Measurements from ENCODE around the gene GPR27. TPM values are rescaled to one million over a fixed set of nuclear protein-coding genes. Genes with fewer than 3 reads are reported as not detected.

GPR27 gene
- total RNA-seq, 1 donor: 5.1 TPM

DNA sequence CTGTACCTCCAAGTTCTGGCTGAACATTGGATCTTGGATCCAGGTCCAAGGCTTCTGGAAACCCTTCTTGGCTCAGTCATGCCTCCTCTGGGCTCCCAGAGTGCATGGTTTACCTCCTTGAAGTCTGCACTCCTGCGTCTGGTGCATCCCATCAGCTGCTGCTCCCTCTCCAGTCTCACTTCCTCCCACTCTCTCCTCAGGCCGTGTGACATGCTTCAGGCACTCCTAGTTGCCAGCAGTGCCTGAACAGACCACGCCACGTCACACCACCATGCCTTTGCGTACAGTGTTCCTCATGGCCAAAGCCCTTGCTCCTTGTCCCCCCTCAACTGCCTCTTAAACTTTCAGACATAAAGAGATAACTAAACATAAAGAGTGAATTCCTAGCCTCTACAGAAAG lies 5.7 kb downstream of the GPR27 start:
- no peak overlapping the region for H3K4me3 ChIP-seq (ENCODE audit: low read length)
- no peaks in the 10 kb centered on the region for H3K9me3 ChIP-seq (ENCODE audit: low read depth, low read length)
- H3K4me1 ChIP-seq (ENCODE audit: insufficient read depth, low read length): peaks cover 27% of the 10 kb centered on the region
- H3K27me3 ChIP-seq (ENCODE audit: insufficient read depth, low read length): no peaks in the 10 kb centered on the region

DNA sequence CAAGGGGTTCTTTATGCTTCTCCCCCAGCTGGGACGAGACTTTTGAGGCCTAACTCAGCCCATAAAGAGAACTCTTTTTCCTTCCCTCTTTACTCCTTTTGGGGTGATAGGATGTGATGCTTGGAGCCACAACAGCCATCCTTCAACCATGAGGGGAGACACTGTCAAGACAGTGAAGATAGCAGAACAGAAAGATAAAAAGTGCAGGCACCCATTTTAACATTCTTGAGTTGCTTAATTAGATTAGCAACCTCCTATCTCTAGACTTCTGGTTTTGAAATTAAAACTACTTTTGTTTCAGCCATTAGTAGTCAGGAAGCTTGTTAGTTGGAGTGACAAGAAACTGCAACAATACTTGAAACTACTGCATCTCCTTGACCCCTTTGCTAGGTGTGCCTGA lies 6.5 kb downstream of the GPR27 start:
- Histone ChIP-seq H3K4me1 (ENCODE audit: insufficient read depth, low read length) (peaks cover 23% of the 10 kb centered on the region), H3K4me3 (ENCODE audit: low read length) (no peak overlapping the region), H3K27me3 (ENCODE audit: insufficient read depth, low read length) (no peaks in the 10 kb centered on the region)

GRCh38 chr3:71763426-71763825 lies 9.8 kb downstream of the GPR27 start:
- H3K4me1 ChIP-seq (ENCODE audit: insufficient read depth, low read length): peaks cover 16% of the 10 kb centered on the region
- no peaks in the 10 kb centered on the region for H3K9me3 ChIP-seq (ENCODE audit: low read depth, low read length)
- no peak overlapping the region for H3K4me3 ChIP-seq (ENCODE audit: low read length)
- no peaks in the 10 kb centered on the region for H3K27me3 ChIP-seq (ENCODE audit: insufficient read depth, low read length)

More for the DNA sequence above, 6.5 kb downstream of the GPR27 start:
- no peaks in the 10 kb centered on the region for H3K9me3 ChIP-seq (ENCODE audit: low read depth, low read length)

- peaks cover 19% of the 10 kb centered on the region for H3K4me1 ChIP-seq (ENCODE audit: insufficient read depth, low read length)
- H3K9me3 ChIP-seq (ENCODE audit: low read depth, low read length): no peaks in the 10 kb centered on the region
These were observed 17.5 kb downstream of the GPR27 start for GRCh38 chr3:71771126-71771525.

DNA sequence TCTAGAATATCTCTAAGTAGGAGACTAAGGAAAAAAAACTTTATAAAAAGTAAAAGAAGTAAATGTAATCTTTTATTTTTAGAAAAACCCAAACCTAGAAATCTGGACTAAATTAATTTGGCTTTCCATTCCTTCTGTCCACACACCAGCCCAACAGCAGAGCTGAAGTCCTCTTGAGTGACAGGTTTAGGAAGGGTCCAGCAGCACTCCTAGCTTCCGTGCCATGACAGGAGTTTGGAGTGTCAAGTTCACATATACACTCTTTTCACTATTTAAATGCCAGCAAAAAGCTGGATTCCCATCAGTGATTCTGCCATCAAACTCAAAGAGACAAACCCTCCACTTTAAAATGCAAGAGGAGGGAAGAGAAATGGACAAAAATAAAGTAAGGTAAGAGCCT lies 18.2 kb downstream of the GPR27 start:
- peaks cover 19% of the 10 kb centered on the region for H3K4me1 ChIP-seq (ENCODE audit: insufficient read depth, low read length)
- no peak overlapping the region for H3K4me3 ChIP-seq (ENCODE audit: low read length)
- no peaks in the 10 kb centered on the region for H3K9me3 ChIP-seq (ENCODE audit: low read depth, low read length)
- H3K27me3 ChIP-seq (ENCODE audit: insufficient read depth, low read length): no peaks in the 10 kb centered on the region

More at GRCh38 chr3:71771126-71771525, 17.5 kb downstream of the GPR27 start:
- Histone ChIP-seq H3K4me3 (ENCODE audit: low read length) (no peak overlapping the region), H3K27me3 (ENCODE audit: insufficient read depth, low read length) (no peaks in the 10 kb centered on the region)

DNA sequence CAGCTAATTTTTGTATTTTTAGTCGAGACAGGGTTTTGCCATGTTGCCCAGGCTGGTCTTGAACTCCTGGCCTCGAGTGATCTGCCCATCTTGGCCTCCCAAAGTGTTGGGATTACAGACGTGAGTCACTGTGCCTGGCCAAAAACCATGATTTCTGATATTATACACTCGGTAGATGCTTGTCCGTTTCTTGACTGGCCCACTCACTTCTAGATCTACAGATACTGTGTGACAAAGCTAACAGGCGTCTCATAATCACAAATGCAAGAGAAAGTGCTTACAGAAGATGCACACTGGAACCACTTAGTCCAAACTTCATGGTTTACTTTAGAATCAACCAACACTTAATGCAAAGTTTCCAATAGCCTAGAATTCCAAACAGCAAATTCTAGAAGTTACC lies 22.9 kb downstream of the GPR27 start:
- no peak overlapping the region for H3K4me3 ChIP-seq (ENCODE audit: low read length)
- H3K4me1 ChIP-seq (ENCODE audit: insufficient read depth, low read length): peaks cover 47% of the 10 kb centered on the region
- no peaks in the 10 kb centered on the region for H3K9me3 ChIP-seq (ENCODE audit: low read depth, low read length)
- H3K27me3 ChIP-seq (ENCODE audit: insufficient read depth, low read length): peaks cover 3% of the 10 kb centered on the region

DNA sequence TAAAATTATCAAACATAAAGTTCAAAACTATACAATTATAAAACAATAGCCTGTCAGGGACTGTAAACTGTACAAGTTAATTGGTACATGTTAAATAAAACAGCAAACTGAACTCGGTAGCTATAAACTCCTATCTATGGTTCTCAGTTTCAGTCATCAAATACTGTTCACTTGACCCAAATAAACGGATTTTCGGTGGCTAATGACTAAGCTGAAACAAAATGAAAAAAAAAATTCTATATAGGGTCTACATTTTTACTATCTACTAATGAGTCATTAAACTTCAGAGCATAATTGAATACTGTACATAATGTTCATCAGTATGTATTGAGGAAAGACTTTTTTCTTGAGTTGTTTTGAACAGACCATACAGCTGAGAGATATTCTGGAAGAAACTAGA lies 24.7 kb downstream of the GPR27 start:
- Histone ChIP-seq H3K27me3 (ENCODE audit: insufficient read depth, low read length) (peaks cover 12% of the 10 kb centered on the region), H3K9me3 (ENCODE audit: low read depth, low read length) (no peaks in the 10 kb centered on the region), H3K4me1 (ENCODE audit: insufficient read depth, low read length) (peaks cover 48% of the 10 kb centered on the region), H3K4me3 (ENCODE audit: low read length) (no peak overlapping the region)

GRCh38 chr3:71779674-71780377 lies 26.2 kb downstream of the GPR27 start:
- H3K4me3 ChIP-seq (ENCODE audit: low read length): no peak overlapping the region
- peaks cover 22% of the 10 kb centered on the region for H3K27me3 ChIP-seq (ENCODE audit: insufficient read depth, low read length)

DNA sequence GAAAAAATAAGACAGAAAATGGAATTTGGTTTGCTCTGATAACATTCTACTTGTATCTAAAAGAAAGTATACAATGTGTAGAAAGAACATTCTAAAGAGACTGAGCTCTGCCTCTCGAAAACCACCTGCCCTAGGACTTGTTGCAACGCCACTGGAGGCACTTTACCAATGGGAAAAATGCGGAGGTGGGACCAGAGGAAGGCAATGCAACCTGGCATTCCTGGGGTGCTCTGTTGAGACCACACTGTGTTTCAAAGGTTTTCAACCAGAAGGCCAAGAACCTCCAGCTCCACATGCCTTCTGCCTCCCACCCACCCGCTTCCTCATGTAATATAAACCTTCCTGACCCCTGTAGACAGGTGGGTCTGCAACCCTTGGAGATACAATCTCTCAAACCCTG lies 26.8 kb downstream of the GPR27 start:
- H3K4me3 ChIP-seq (ENCODE audit: low read length): no peak overlapping the region
- no peaks in the 10 kb centered on the region for H3K9me3 ChIP-seq (ENCODE audit: low read depth, low read length)
- H3K4me1 ChIP-seq (ENCODE audit: insufficient read depth, low read length): peaks cover 45% of the 10 kb centered on the region
- H3K27me3 ChIP-seq (ENCODE audit: insufficient read depth, low read length): peaks cover 22% of the 10 kb centered on the region

More at GRCh38 chr3:71779674-71780377, 26.2 kb downstream of the GPR27 start:
- no peaks in the 10 kb centered on the region for H3K9me3 ChIP-seq (ENCODE audit: low read depth, low read length)
- peaks cover 47% of the 10 kb centered on the region for H3K4me1 ChIP-seq (ENCODE audit: insufficient read depth, low read length)

DNA sequence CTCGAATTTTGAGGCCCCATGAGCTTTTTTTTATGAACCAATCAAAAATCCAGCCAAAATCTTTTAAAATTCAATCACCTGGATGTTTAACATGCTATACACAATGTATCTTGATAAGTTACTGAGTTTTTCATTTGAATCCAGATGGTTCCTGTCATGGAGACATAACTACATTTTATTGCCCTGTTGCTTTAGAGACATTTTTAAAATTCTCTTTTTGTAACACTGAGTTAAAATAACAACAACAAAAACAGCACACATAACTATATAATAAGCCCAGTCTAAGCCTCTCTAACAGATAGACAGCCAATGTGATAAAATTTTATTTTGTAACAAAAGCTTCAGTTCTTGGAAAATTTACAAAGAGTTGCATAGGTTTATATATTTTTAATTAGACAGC lies 29.5 kb downstream of the GPR27 start:
- Histone ChIP-seq H3K9me3 (ENCODE audit: low read depth, low read length) (no peaks in the 10 kb centered on the region), H3K4me3 (ENCODE audit: low read length) (peak overlapping the region; percentile 14), H3K27me3 (ENCODE audit: insufficient read depth, low read length) (peaks cover 28% of the 10 kb centered on the region), H3K4me1 (ENCODE audit: insufficient read depth, low read length) (peaks cover 45% of the 10 kb centered on the region)

GRCh38 chr3:71784201-71784913 lies 30.7 kb downstream of the GPR27 start:
- Histone ChIP-seq H3K27me3 (ENCODE audit: insufficient read depth, low read length) (peaks cover 25% of the 10 kb centered on the region), H3K9me3 (ENCODE audit: low read depth, low read length) (no peaks in the 10 kb centered on the region), H3K4me1 (ENCODE audit: insufficient read depth, low read length) (peaks cover 39% of the 10 kb centered on the region), H3K4me3 (ENCODE audit: low read length) (peak overlapping the region; percentile 61)

GRCh38 chr3:71784914-71785531 lies 31.4 kb downstream of the GPR27 start, which contains the start of gene PROK2:
TSS of gene PROK2 (minus strand) at chr3:71785148. CDS start at chr3:71785052, 96 bp downstream.
- Histone ChIP-seq H3K9me3 (ENCODE audit: low read depth, low read length) (no peaks in the 10 kb centered on the region), H3K4me1 (ENCODE audit: insufficient read depth, low read length) (peaks cover 32% of the 10 kb centered on the region), H3K27me3 (ENCODE audit: insufficient read depth, low read length) (peaks cover 25% of the 10 kb centered on the region), H3K4me3 (ENCODE audit: low read length) (peak within 1 kb of the TSS; percentile 61)

- Histone ChIP-seq H3K27me3 (ENCODE audit: insufficient read depth, low read length) (peaks cover 25% of the 10 kb centered on the region), H3K4me3 (ENCODE audit: low read length) (peak overlapping the region; percentile 61), H3K9me3 (ENCODE audit: low read depth, low read length) (no peaks in the 10 kb centered on the region), H3K4me1 (ENCODE audit: insufficient read depth, low read length) (peaks cover 26% of the 10 kb centered on the region)
These were observed 32.0 kb downstream of the GPR27 start for GRCh38 chr3:71785532-71786216.

DNA sequence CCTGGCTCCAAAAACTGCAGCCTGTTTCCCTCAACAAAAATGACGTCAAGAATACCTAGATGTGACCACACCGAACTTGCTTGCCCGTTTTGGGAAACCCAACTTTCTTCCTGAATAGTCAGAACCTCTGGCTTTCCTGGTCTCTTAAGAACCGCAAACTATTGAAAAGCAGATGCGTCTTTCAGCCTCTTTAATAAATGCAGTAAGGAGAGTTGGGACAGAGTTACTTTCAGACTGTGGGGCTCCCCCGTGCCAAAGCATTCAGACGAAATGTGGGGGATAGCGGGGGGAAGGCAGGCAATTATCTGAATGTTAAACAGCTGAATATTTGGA lies 32.5 kb downstream of the GPR27 start:
- no peak overlapping the region for H3K4me3 ChIP-seq (ENCODE audit: low read length)
- peaks cover 25% of the 10 kb centered on the region for H3K27me3 ChIP-seq (ENCODE audit: insufficient read depth, low read length)
- peaks cover 24% of the 10 kb centered on the region for H3K4me1 ChIP-seq (ENCODE audit: insufficient read depth, low read length)
- H3K9me3 ChIP-seq (ENCODE audit: low read depth, low read length): no peaks in the 10 kb centered on the region

- Histone ChIP-seq H3K4me3 (ENCODE audit: low read length) (no peak overlapping the region), H3K27me3 (ENCODE audit: insufficient read depth, low read length) (peaks cover 25% of the 10 kb centered on the region), H3K9me3 (ENCODE audit: low read depth, low read length) (no peaks in the 10 kb centered on the region), H3K4me1 (ENCODE audit: insufficient read depth, low read length) (peaks cover 20% of the 10 kb centered on the region)
These were observed 32.9 kb downstream of the GPR27 start for GRCh38 chr3:71786551-71786950.

All from mononuclear cell (primary cell).